HG02642 (cell line): ENCODE data around the gene PDLIM5.

Source experiments
- ATAC-seq: cut with Tn5 transposase; IDR thresholded peaks from one replicate; pipeline ENCODE4 v1.9.1; 2021; ENCODE audit warnings: mild to moderate bottlenecking; ENCODE audit not compliant: unreplicated experiment, poor library complexity

Gene PDLIM5

GRCh38 chr4:94669672-94670664 lies 218.2 kb downstream of the PDLIM5 start:
- ATAC-seq, result no peak

- no peak for ATAC-seq
These were observed 219.4 kb downstream of the PDLIM5 start for GRCh38 chr4:94671113-94671512.

GRCh38 chr4:94673961-94674360 lies 222.2 kb downstream of the PDLIM5 start:
- no peak for ATAC-seq

- no peak for ATAC-seq
These were observed 225.2 kb downstream of the PDLIM5 start for GRCh38 chr4:94676970-94677369.

- no peak for ATAC-seq
These were observed 227.2 kb downstream of the PDLIM5 start for GRCh38 chr4:94678896-94679295.

- ATAC-seq, result no peak
These were observed 228.6 kb downstream of the PDLIM5 start for GRCh38 chr4:94680176-94680862.

GRCh38 chr4:94686086-94686485 lies 234.3 kb downstream of the PDLIM5 start:
- no peak for ATAC-seq

- ATAC-seq, result no peak
These were observed 237.6 kb downstream of the PDLIM5 start for GRCh38 chr4:94689155-94689860.

- no peak for ATAC-seq
These were observed 239.1 kb downstream of the PDLIM5 start for GRCh38 chr4:94690851-94691254.

GRCh38 chr4:94691552-94691951 lies 239.8 kb downstream of the PDLIM5 start:
- ATAC-seq, result no peak

- no peak for ATAC-seq
These were observed 243.6 kb downstream of the PDLIM5 start for GRCh38 chr4:94695384-94695783.

GRCh38 chr4:94698187-94698586 lies 246.4 kb downstream of the PDLIM5 start:
- no peak for ATAC-seq

GRCh38 chr4:94700298-94700697 lies 248.6 kb downstream of the PDLIM5 start:
- ATAC-seq, result no peak

- ATAC-seq, result no peak
These were observed 250.0 kb downstream of the PDLIM5 start for GRCh38 chr4:94701631-94702300.

- no peak for ATAC-seq
These were observed 259.9 kb downstream of the PDLIM5 start for GRCh38 chr4:94711635-94712034.

GRCh38 chr4:94714365-94715160 lies 262.8 kb downstream of the PDLIM5 start:
- ATAC-seq, result no peak

GRCh38 chr4:94715726-94716125 lies 264.0 kb downstream of the PDLIM5 start:
- no peak for ATAC-seq
